Dendritic cell treated with granulocyte-macrophage colony-stimulating factor and Interleukin-4, amounts not matched to agents 40 ng/mL and 50 ng/mL, for 4 days (primary cell): ENCODE measurements around the gene PCBD1.

Source experiments
- H3K27ac Mint-ChIP-seq: one replicate; pipeline ENCODE4 v1.8.0; 2022; ENCODE audit warnings: mild to moderate bottlenecking, mixed read lengths
- H3K27me3 Mint-ChIP-seq: one replicate; pipeline ENCODE4 v1.8.0; 2022; ENCODE audit warnings: mild to moderate bottlenecking, mixed read lengths
- H3K36me3 Mint-ChIP-seq: one replicate; pipeline ENCODE4 v1.8.0; 2022; ENCODE audit warnings: low read depth, mixed read lengths
- H3K4me1 Mint-ChIP-seq: one replicate; pipeline ENCODE4 v1.8.0; 2022; ENCODE audit warnings: low read depth, mixed read lengths
- H3K4me3 Mint-ChIP-seq: one replicate; pipeline ENCODE4 v1.8.0; 2022; ENCODE audit warnings: mild to moderate bottlenecking, moderate library complexity, mixed read lengths
- H3K9me3 Mint-ChIP-seq: one replicate; pipeline ENCODE4 v1.8.0; 2022; ENCODE audit warnings: mixed read lengths
- intact Hi-C: fragments of 100-400 bp; cut with micrococcal nuclease; formaldehyde crosslinking; loops from one replicate; pipeline ENCODE4 v1.15.0; 2022

PCBD1 gene

DNA sequence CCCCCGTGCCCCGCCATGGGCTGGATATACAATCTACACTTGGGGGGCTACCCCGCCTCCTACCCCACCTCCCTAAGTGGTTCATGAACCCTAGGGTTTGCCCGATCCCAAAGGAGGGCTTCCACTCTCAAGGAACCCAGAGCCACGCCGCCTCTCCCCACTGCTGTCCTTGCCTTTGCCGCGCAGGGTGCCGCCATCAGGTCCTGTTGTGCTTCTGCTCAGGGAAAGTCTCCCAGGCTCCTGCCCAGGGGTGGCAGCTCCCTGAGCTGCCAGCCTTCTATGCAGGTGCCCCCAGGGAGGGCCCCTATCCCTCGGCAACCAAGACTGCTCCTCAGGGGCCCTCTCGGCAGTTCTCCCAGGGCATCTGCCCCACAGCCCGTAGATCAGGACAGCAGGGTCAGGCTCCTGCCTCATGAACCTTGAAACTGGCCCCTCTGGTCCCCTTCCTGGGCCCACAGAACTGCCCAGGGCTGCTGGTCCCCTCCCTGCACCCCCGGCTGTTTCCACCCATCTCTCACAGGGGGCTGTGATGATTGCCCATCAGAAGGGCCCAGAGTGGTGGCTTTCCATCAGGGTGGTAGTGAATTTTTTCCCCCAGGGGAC lies 13.0 kb upstream of the PCBD1 start:
- Mint-ChIP-seq H3K4me3 (no peak overlapping the region), H3K9me3 (no peaks in the 10 kb centered on the region), H3K27me3 (peaks cover 14% of the 10 kb centered on the region), H3K36me3 (no peaks in the 10 kb centered on the region), H3K4me1 (peaks cover 7% of the 10 kb centered on the region), H3K27ac (no peak overlapping the region)
- intact Hi-C loops, result no loop called here

GRCh38 chr10:70899096-70899495 lies 10.7 kb upstream of the PCBD1 start:
- Mint-ChIP-seq H3K27ac (no peak overlapping the region), H3K27me3 (peaks cover 14% of the 10 kb centered on the region), H3K4me3 (no peak overlapping the region), H3K4me1 (peaks cover 7% of the 10 kb centered on the region), H3K9me3 (no peaks in the 10 kb centered on the region), H3K36me3 (no peaks in the 10 kb centered on the region)
- intact Hi-C loops, result no loop called here

DNA sequence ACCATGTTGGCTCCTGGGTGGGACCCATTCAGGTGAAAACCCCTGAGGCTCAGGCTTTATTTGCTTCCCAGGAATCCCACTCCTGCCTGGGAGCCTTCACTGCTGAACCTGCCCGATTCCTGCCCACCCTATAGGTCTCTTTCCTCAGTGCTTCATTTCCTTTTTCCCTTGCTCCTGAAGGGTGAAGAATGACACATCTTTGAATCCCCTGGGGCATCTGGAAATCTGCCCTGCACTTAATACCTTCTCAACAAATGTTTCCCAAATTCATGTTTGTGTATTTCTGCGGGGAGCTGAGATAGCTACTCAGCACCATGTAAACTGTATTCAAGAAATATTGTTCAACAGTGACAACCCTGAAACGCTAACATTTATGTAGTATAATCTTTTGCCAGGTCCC lies 10.3 kb upstream of the PCBD1 start:
- Mint-ChIP-seq H3K9me3 (no peaks in the 10 kb centered on the region), H3K36me3 (no peaks in the 10 kb centered on the region), H3K27me3 (peaks cover 14% of the 10 kb centered on the region), H3K4me1 (peaks cover 7% of the 10 kb centered on the region), H3K4me3 (no peak overlapping the region), H3K27ac (no peak overlapping the region)
- intact Hi-C loops, result no loop called here

DNA sequence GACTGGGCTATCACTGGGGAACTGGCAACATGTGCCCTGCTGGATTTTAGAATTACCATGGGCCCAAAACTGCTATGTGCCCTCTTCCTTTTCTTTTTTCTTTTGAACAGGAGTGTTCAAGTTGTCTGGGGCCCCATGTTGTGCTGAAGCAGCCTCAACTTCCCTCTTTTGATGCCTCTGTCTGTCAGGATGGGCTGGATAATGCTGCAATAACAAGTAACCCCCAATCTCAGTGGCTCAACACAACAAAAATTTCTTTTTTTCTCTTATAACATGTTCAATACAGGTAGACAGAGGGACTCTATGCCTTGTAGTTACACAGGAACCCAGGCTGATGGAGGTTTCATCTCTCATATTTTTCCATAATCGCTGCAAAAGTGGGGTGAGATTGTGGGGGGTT lies 8.2 kb upstream of the PCBD1 start:
- H3K36me3 Mint-ChIP-seq, result no peaks in the 10 kb centered on the region
- no peak overlapping the region for H3K4me3 Mint-ChIP-seq
- no peak overlapping the region for H3K27ac Mint-ChIP-seq
- intact Hi-C loops, result no loop called here
- peaks cover 8% of the 10 kb centered on the region for H3K27me3 Mint-ChIP-seq
- H3K4me1 Mint-ChIP-seq, result no peaks in the 10 kb centered on the region
- no peaks in the 10 kb centered on the region for H3K9me3 Mint-ChIP-seq

- H3K36me3 Mint-ChIP-seq, result no peaks in the 10 kb centered on the region
- H3K4me1 Mint-ChIP-seq, result no peaks in the 10 kb centered on the region
- H3K4me3 Mint-ChIP-seq, result no peak overlapping the region
- intact Hi-C loops, result no loop called here
- peaks cover 3% of the 10 kb centered on the region for H3K27me3 Mint-ChIP-seq
- no peak overlapping the region for H3K27ac Mint-ChIP-seq
- H3K9me3 Mint-ChIP-seq, result no peaks in the 10 kb centered on the region
Measured at GRCh38 chr10:70894416-70894815, 6.1 kb upstream of the PCBD1 start.

GRCh38 chr10:70893227-70894006 lies 5.1 kb upstream of the PCBD1 start:
- Mint-ChIP-seq H3K36me3 (no peaks in the 10 kb centered on the region), H3K27me3 (peaks cover 3% of the 10 kb centered on the region), H3K9me3 (no peaks in the 10 kb centered on the region), H3K27ac (no peak overlapping the region), H3K4me3 (no peak overlapping the region), H3K4me1 (no peaks in the 10 kb centered on the region)
- intact Hi-C loops, result no loop called here

DNA sequence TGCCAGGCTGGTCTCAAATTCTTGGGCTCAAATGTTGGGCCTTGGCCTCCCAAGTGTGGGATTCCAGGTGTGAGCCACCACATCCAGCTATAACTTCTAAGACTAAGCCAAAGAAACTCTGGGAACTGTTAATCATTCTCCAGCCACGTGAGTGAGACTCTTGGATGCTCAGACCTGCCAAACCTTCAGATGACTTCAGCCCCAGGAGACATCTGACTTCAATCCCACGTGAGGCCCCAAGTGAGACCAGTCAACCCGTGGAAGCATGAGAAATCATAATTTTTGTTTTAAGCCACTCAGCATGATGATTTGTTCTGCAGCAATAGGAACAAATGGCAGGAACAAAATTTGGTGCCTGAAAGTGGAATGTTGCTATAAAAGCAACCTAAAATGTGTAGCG lies 4.3 kb upstream of the PCBD1 start:
- Mint-ChIP-seq H3K4me1 (peaks cover 3% of the 10 kb centered on the region), H3K9me3 (no peaks in the 10 kb centered on the region), H3K36me3 (no peaks in the 10 kb centered on the region), H3K27ac (no peak overlapping the region), H3K27me3 (peaks cover 3% of the 10 kb centered on the region), H3K4me3 (no peak overlapping the region)
- intact Hi-C loops, result no loop called here

DNA sequence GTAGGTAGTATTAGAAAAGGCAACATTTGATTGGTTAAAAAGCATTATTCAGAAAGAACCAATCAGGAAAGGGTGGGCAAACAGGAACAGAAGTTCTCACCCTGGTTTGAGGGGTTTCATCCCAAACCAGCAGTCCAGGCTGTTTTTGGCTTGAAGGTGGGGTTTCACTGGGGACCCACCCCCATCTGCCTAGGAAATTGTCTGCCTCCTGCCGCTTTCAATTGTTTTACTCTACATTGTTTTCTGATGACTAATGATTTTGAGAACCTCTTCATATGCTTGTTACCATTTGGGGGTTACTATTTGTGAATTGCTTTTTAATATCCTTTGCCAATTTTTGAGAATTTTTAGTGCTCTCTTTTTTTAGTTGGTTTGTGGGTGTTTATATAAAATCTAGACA lies 3.3 kb upstream of the PCBD1 start:
- H3K9me3 Mint-ChIP-seq, result no peaks in the 10 kb centered on the region
- intact Hi-C loops, result no loop called here
- H3K4me3 Mint-ChIP-seq, result no peak overlapping the region
- H3K36me3 Mint-ChIP-seq, result peaks cover 1% of the 10 kb centered on the region
- H3K27ac Mint-ChIP-seq, result no peak overlapping the region
- peaks cover 3% of the 10 kb centered on the region for H3K27me3 Mint-ChIP-seq
- H3K4me1 Mint-ChIP-seq, result peaks cover 13% of the 10 kb centered on the region

- no peak overlapping the region for H3K4me3 Mint-ChIP-seq
- no peak overlapping the region for H3K27ac Mint-ChIP-seq
- no peaks in the 10 kb centered on the region for H3K9me3 Mint-ChIP-seq
- H3K27me3 Mint-ChIP-seq, result peaks cover 3% of the 10 kb centered on the region
- intact Hi-C loops, result no loop called here
- H3K4me1 Mint-ChIP-seq, result peaks cover 20% of the 10 kb centered on the region
- H3K36me3 Mint-ChIP-seq, result peaks cover 8% of the 10 kb centered on the region
Measured at GRCh38 chr10:70890917-70891431, 2.6 kb upstream of the PCBD1 start.

GRCh38 chr10:70889291-70889690 lies 926 bp upstream of the PCBD1 start:
- Mint-ChIP-seq H3K27ac (no peak overlapping the region), H3K9me3 (no peaks in the 10 kb centered on the region), H3K36me3 (peaks cover 25% of the 10 kb centered on the region), H3K27me3 (peaks cover 1% of the 10 kb centered on the region), H3K4me3 (no peak overlapping the region), H3K4me1 (peaks cover 23% of the 10 kb centered on the region)
- intact Hi-C loops, result no loop called here

DNA sequence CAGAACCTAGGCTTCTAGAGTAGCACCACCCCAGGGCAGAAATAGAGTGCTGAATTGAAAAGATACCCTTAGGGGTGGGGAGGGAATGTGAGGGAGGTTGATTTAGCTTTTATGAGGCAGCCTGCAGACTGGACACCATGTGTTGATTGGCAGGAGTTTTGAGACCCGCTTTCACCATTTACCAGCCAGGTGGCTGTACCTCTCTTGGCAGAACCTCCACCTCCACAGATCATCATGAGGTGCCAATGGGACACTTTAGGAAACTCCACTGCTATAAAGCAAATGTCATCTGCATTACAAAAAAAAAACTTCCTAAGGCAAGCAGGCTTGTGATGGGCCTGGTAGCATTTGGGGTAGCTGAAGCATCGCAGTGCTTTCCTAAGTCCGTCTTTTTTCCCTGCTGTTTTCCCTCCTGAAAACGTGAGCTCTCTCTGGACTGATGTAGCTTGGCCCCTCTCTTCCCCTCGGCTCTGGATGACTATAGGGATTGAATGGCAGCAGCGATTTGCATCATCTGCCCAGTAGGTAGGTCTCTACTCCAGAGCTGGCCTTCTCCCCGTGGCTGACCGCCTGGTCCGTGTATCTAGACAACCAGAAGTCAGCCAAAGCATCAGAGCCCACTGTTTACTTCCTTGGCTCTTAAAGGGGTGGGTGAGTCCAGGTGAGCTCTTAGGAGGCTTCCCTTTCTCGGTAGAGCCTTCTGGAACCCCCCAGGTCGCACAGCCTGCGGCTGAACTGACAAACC lies 1.3 kb downstream of the PCBD1 start:
- Mint-ChIP-seq H3K9me3 (no peaks in the 10 kb centered on the region), H3K4me1 (peaks cover 23% of the 10 kb centered on the region), H3K36me3 (peaks cover 47% of the 10 kb centered on the region), H3K27me3 (no peaks in the 10 kb centered on the region), H3K4me3 (peak overlapping the region; percentile 74), H3K27ac (peak overlapping the region; percentile 75)
- intact Hi-C loops, result no loop called here

GRCh38 chr10:70885931-70886903 lies 2.1 kb downstream of the PCBD1 start:
- H3K9me3 Mint-ChIP-seq, result no peaks in the 10 kb centered on the region
- intact Hi-C loops, result no loop called here
- no peaks in the 10 kb centered on the region for H3K27me3 Mint-ChIP-seq
- peak overlapping the region; percentile 59 for H3K27ac Mint-ChIP-seq
- peaks cover 56% of the 10 kb centered on the region for H3K36me3 Mint-ChIP-seq
- peak overlapping the region; percentile 23 for H3K4me3 Mint-ChIP-seq
- H3K4me1 Mint-ChIP-seq, result peaks cover 23% of the 10 kb centered on the region

- H3K9me3 Mint-ChIP-seq, result no peaks in the 10 kb centered on the region
- peaks cover 63% of the 10 kb centered on the region for H3K36me3 Mint-ChIP-seq
- H3K4me1 Mint-ChIP-seq, result peaks cover 23% of the 10 kb centered on the region
- H3K27ac Mint-ChIP-seq, result no peak overlapping the region
- H3K27me3 Mint-ChIP-seq, result no peaks in the 10 kb centered on the region
- intact Hi-C loops, result no loop called here
- H3K4me3 Mint-ChIP-seq, result no peak overlapping the region
Measured at GRCh38 chr10:70885481-70885880, 2.9 kb downstream of the PCBD1 start.
